Measurements from ENCODE around the gene HYKK.

Gene HYKK

GRCh38 chr15:78524230-78524629 is 16.9 kb downstream of the HYKK start:
- H3K36me3 ChIP-seq (ENCODE audit: control insufficient read depth, insufficient read depth, low read length) = no peaks in the 10 kb centered on the region
- no peak overlapping the region for H2AFZ ChIP-seq
- no peak overlapping the region for H3K4me2 ChIP-seq (ENCODE audit: low read length)
- no peak overlapping the region for H3K4me3 ChIP-seq (ENCODE audit: low read depth, low read length)
- H3K27me3 ChIP-seq (ENCODE audit: control insufficient read depth, insufficient read depth, low read length) = no peaks in the 10 kb centered on the region
- no peak for TF ChIP-seq CTCF (IDR thresholded peaks at IDR 0.05)
- H3K4me1 ChIP-seq = no peaks in the 10 kb centered on the region
- H3K9ac ChIP-seq = no peak overlapping the region
- no peaks in the 10 kb centered on the region for H3K79me2 ChIP-seq
- H3K27ac ChIP-seq = no peak overlapping the region
- H3K9me3 ChIP-seq (ENCODE audit: control insufficient read depth, low read length) = no peaks in the 10 kb centered on the region

- Histone ChIP-seq H3K27me3 (ENCODE audit: control insufficient read depth, insufficient read depth, low read length) (no peaks in the 10 kb centered on the region), H3K4me3 (ENCODE audit: low read depth, low read length) (no peak overlapping the region), H3K36me3 (ENCODE audit: control insufficient read depth, insufficient read depth, low read length) (no peaks in the 10 kb centered on the region), H3K4me1 (no peaks in the 10 kb centered on the region), H3K9me3 (ENCODE audit: control insufficient read depth, low read length) (no peaks in the 10 kb centered on the region), H2AFZ (no peak overlapping the region), H3K27ac (no peak overlapping the region), H3K79me2 (no peaks in the 10 kb centered on the region), H3K9ac (no peak overlapping the region), H3K4me2 (ENCODE audit: low read length) (no peak overlapping the region)
- no peak for TF ChIP-seq CTCF (IDR thresholded peaks at IDR 0.05)
Measured at GRCh38 chr15:78527325-78527724, 19.9 kb downstream of the HYKK start.

- Histone ChIP-seq H3K4me2 (ENCODE audit: low read length) (no peak overlapping the region), H3K27me3 (ENCODE audit: control insufficient read depth, insufficient read depth, low read length) (no peaks in the 10 kb centered on the region), H3K9ac (no peak overlapping the region), H3K4me1 (no peaks in the 10 kb centered on the region), H3K4me3 (ENCODE audit: low read depth, low read length) (no peak overlapping the region), H2AFZ (no peak overlapping the region), H3K9me3 (ENCODE audit: control insufficient read depth, low read length) (no peaks in the 10 kb centered on the region), H3K27ac (no peak overlapping the region), H3K79me2 (no peaks in the 10 kb centered on the region), H3K36me3 (ENCODE audit: control insufficient read depth, insufficient read depth, low read length) (no peaks in the 10 kb centered on the region)
- TF ChIP-seq CTCF (IDR thresholded peaks at IDR 0.05) = no peak
Measured at GRCh38 chr15:78533331-78533730, 26.0 kb downstream of the HYKK start.

- Histone ChIP-seq H3K9me3 (ENCODE audit: control insufficient read depth, low read length) (no peaks in the 10 kb centered on the region), H3K36me3 (ENCODE audit: control insufficient read depth, insufficient read depth, low read length) (no peaks in the 10 kb centered on the region), H3K4me3 (ENCODE audit: low read depth, low read length) (no peak overlapping the region), H3K27me3 (ENCODE audit: control insufficient read depth, insufficient read depth, low read length) (no peaks in the 10 kb centered on the region), H3K27ac (no peak overlapping the region), H3K79me2 (no peaks in the 10 kb centered on the region), H3K4me1 (no peaks in the 10 kb centered on the region), H2AFZ (no peak overlapping the region), H3K4me2 (ENCODE audit: low read length) (no peak overlapping the region), H3K9ac (no peak overlapping the region)
- TF ChIP-seq CTCF (IDR thresholded peaks at IDR 0.05) = no peak
Measured at GRCh38 chr15:78536134-78536533, 28.8 kb downstream of the HYKK start.

GRCh38 chr15:78537266-78537905 is 30.0 kb downstream of the HYKK start:
- Histone ChIP-seq H3K27ac (no peak overlapping the region), H3K79me2 (no peaks in the 10 kb centered on the region), H3K4me3 (ENCODE audit: low read depth, low read length) (no peak overlapping the region), H3K4me2 (ENCODE audit: low read length) (no peak overlapping the region), H3K9me3 (ENCODE audit: control insufficient read depth, low read length) (no peaks in the 10 kb centered on the region), H3K27me3 (ENCODE audit: control insufficient read depth, insufficient read depth, low read length) (no peaks in the 10 kb centered on the region), H3K36me3 (ENCODE audit: control insufficient read depth, insufficient read depth, low read length) (no peaks in the 10 kb centered on the region), H2AFZ (no peak overlapping the region), H3K4me1 (no peaks in the 10 kb centered on the region), H3K9ac (no peak overlapping the region)
- no peak for TF ChIP-seq CTCF (IDR thresholded peaks at IDR 0.05)
